ENCODE results near the gene KIZ. TPM values are rescaled to one million over a fixed set of nuclear protein-coding genes. Genes with fewer than 3 reads are reported as not detected.

KIZ gene
- total and polyA plus RNA-seq, 2 of the 4 experiments (the other 2 are of a cell fraction), result 9.9 to 14.0 TPM

GRCh38 chr20:21224217-21224616 lies 98.3 kb downstream of the KIZ start:
- WGBS, 2 experiments (ENCODE audit: extremely low coverage in 2 of 2, insufficient read length in 1 of 2), result no CpG with 5 or more reads among the region's 4 CpGs
- peak overlapping the region; percentile 85; the same call in 1 of the 2 replicates for H3K4me2 ChIP-seq (ENCODE audit: low read depth, low read length)
- no peak overlapping the region for H4K91ac ChIP-seq (ENCODE audit: insufficient read depth, low read depth, low read length)
- H3K9me1 ChIP-seq (ENCODE audit: insufficient read depth, low read length), result no peaks in the 10 kb centered on the region
- no peak overlapping the region for H4K8ac ChIP-seq (ENCODE audit: low read depth in 2 of 2, low read length in 2 of 2)
- no peaks in the 10 kb centered on the region for H3K79me1 ChIP-seq (ENCODE audit: low read depth in 1 of 2, low read length in 2 of 2)
- H3K23ac ChIP-seq (ENCODE audit: low read depth, low read length), result no peak overlapping the region
- H2AK9ac ChIP-seq (replicated peaks; ENCODE audit: low read depth, low read length, poor library complexity), result no peak overlapping the region
- H2BK5ac ChIP-seq (ENCODE audit: low read depth, low read length, poor library complexity, severe bottlenecking), result no peak overlapping the region
- H3K9me3 ChIP-seq (ENCODE audit: control insufficient read depth, insufficient read depth, low read length), result no peaks in the 10 kb centered on the region
- H3K4me1 ChIP-seq (ENCODE audit: control insufficient read depth, insufficient read depth, low read length), result peaks cover 7% of the 10 kb centered on the region
- H3K18ac ChIP-seq (ENCODE audit: low read depth, low read length), result no peak overlapping the region
- no peak overlapping the region for H3K9ac ChIP-seq (ENCODE audit: low read depth, low read length)
- H3K27me3 ChIP-seq (ENCODE audit: control insufficient read depth, insufficient read depth, low read length), result no peaks in the 10 kb centered on the region
- no peak overlapping the region for H3K4me3 ChIP-seq (ENCODE audit: insufficient read depth, low read depth, low read length)
- TF ChIP-seq MAFK (IDR thresholded peaks at IDR 0.05; ENCODE audit: low read depth, low read length) (0 out of 2 replicates have a peak, but pooled peaks have one; percentile 2), ELK1 (IDR thresholded peaks at IDR 0.05; ENCODE audit: borderline replicate concordance, low read depth, low read length) (no peak)
- ATAC-seq (ENCODE audit: low read depth) (no peak), DNase-seq (no peak)
- dilution Hi-C loops (cut with HindIII; ENCODE audit: low sequenced_read_pairs, unreplicated experiment) (no loop called here), in situ Hi-C loops (cut with MboI; ENCODE audit: low sequenced_read_pairs) (no loop called here), intact Hi-C loops (cut with micrococcal nuclease) (loop anchor here (2.0 kb wide), 1 partner anchor 97 kb away; the partner anchor contains the start of gene KIZ)
- no peak overlapping the region for H2AFZ ChIP-seq (replicated peaks; ENCODE audit: low read length, poor library complexity)
- no peak overlapping the region for H3K27ac ChIP-seq (ENCODE audit: insufficient read depth, low read length)
- no peak overlapping the region for H2AK5ac ChIP-seq (ENCODE audit: low read depth, low read length)
- H3K14ac ChIP-seq (replicated peaks; ENCODE audit: low read depth, low read length), result no peak overlapping the region
- H4K5ac ChIP-seq (ENCODE audit: low read depth, low read length), result no peak overlapping the region
- no peak overlapping the region for H3K4ac ChIP-seq (ENCODE audit: low read depth, low read length)
- no peak overlapping the region for H2BK20ac ChIP-seq (ENCODE audit: low read depth, low read length)
- ChIA-PET CTCF (interaction anchor here (0.7 kb wide), 1 partner anchor 364 kb away, joined by 3 read pairs; no protein-coding TSS in a partner anchor), POLR2A (ENCODE audit: unreplicated experiment) (no interaction called here)
- BruUV-seq (replicated peaks), result no TSS peak
- H2BK15ac ChIP-seq (ENCODE audit: low read depth, low read length), result no peak overlapping the region
- no peaks in the 10 kb centered on the region for H4K20me1 ChIP-seq (ENCODE audit: insufficient read depth, low read length)
- peaks cover 1% of the 10 kb centered on the region; the same call in 1 of the 2 replicates for H3K36me3 ChIP-seq (ENCODE audit: control insufficient read depth, insufficient read depth, low read length)
- H3K56ac ChIP-seq (ENCODE audit: extremely low read depth, insufficient read depth, low read length), result no peak overlapping the region
- no peak overlapping the region for H2BK120ac ChIP-seq (ENCODE audit: low read depth, low read length)

All from IMR-90 (cell line).